Testis (tissue), 3 donors: ENCODE measurements around the gene HOXC11. TPM values are rescaled to one million over a fixed set of nuclear protein-coding genes. Genes with fewer than 3 reads are reported as not detected.

Source experiments
- DNase-seq: peaks from one replicate; pipeline ENCODE4 v3.0.0-alpha.2; 2019
- H3K27ac ChIP-seq, 2 donors: fragments of 200-600 bp; sonication (generic); one replicate each; pipeline ENCODE4 v1.5.1; 2019
- H3K27me3 ChIP-seq: fragments of 200-600 bp; sonication (generic); one replicate; pipeline ENCODE4 v1.5.1; 2019
- H3K36me3 ChIP-seq: fragments of 200-600 bp; sonication (generic); one replicate; pipeline ENCODE4 v1.5.1; 2017; ENCODE audit warnings: low read depth; ENCODE audit errors: missing control alignments
- H3K4me1 ChIP-seq: fragments of 200-600 bp; sonication (generic); one replicate; pipeline ENCODE4 v1.5.1; 2019
- H3K4me3 ChIP-seq, 2 donors: fragments of 200-600 bp; sonication (generic); one replicate each; pipeline ENCODE4 v1.5.1; 2017 to 2019
- H3K9me3 ChIP-seq: fragments of 200-600 bp; sonication (generic); one replicate; pipeline ENCODE4 v1.5.1; 2017
- CTCF ChIP-seq, 3 experiments: fragments of 450-650 bp in 2 of 3; fragments of 200-600 bp in 1 of 3; sonication (generic) in 1 of 3; IDR thresholded peaks; one replicate each; pipeline ENCODE4 v1.5.1; 2016 to 2019; ENCODE audit warnings: antibody characterized with exemption in 3 of 3, mild to moderate bottlenecking in 2 of 3, moderate library complexity in 1 of 3
- POLR2A ChIP-seq: fragments of 450-650 bp; IDR thresholded peaks from one replicate; pipeline ENCODE4 v1.6.1; 2017; ENCODE audit warnings: antibody characterized with exemption, mild to moderate bottlenecking, moderate library complexity
- WGBS, 2 donors: methylation state at CpG; one replicate each; pipeline ENCODE4 v1.1.5; 2018; 5-methylcytosine and 5-hydroxymethylcytosine counted together
- intact Hi-C: fragments of 100-400 bp; cut with DNase I; formaldehyde crosslinking; loops from one replicate; pipeline ENCODE4 v1.15.1; 2023; ENCODE audit warnings: low total_unique reads
- polyA plus RNA-seq: library from polyadenylated mRNA; stranded (reverse); fragments of 350-450 nt; fragmentation: Illumina TruSeq; extraction: RNeasy Lipid Tissue Mini Kit (QIAGEN cat#74804); gene quantifications from one replicate; pipeline ENCODE4 v1.2.3, GENCODE V29; 2014; ENCODE audit warnings: low read depth, low replicate concordance; ENCODE audit not compliant: insufficient read depth
- total RNA-seq, 2 donors: library from RNA; depleted of rRNA; stranded (reverse); fragments of >200 nt; gene quantifications; one replicate each; pipeline ENCODE4 v1.2.3, GENCODE V29; 2016

Gene HOXC11
- total and polyA plus RNA-seq, 3 donors from 2014 or later: 0.18 to 1.1 (median 0.25) TPM

- Histone ChIP-seq H3K9me3 (no peaks in the 10 kb centered on the region), H3K27me3 (peaks cover 4% of the 10 kb centered on the region), H3K4me1 (peaks cover 9% of the 10 kb centered on the region), H3K27ac (no peak overlapping the region), H3K36me3 (no peaks in the 10 kb centered on the region), H3K4me3 (no peak overlapping the region)
- no peak for DNase-seq
- intact Hi-C loops: loop anchor here (10.0 kb wide), 1 partner anchor 205 kb away; no protein-coding TSS in a partner anchor
- WGBS, 2 donors: 68 to 74% methylated on average over 6 to 7 of the region's 7 CpGs
- TF ChIP-seq CTCF (IDR thresholded peaks at IDR 0.05): no peak
- TF ChIP-seq POLR2A: no peak
Observed at GRCh38 chr12:53980104-53980801, 7.3 kb downstream of the HOXC11 start.

- H3K27me3 ChIP-seq: peaks cover 4% of the 10 kb centered on the region
- H3K27ac ChIP-seq: no peak overlapping the region
- no peaks in the 10 kb centered on the region for H3K36me3 ChIP-seq
- TF ChIP-seq POLR2A (no peak), CTCF (IDR thresholded peaks at IDR 0.05) (no peak)
- WGBS, 2 donors: 73 to 78% methylated on average over 15 of the region's 15 CpGs
- DNase-seq: no peak
- H3K4me1 ChIP-seq: peaks cover 14% of the 10 kb centered on the region
- intact Hi-C loops: loop anchor here (10.0 kb wide), 1 partner anchor 206 kb away; no protein-coding TSS in a partner anchor
- no peaks in the 10 kb centered on the region for H3K9me3 ChIP-seq
- no peak overlapping the region for H3K4me3 ChIP-seq
Observed at GRCh38 chr12:53980802-53981496, 8.0 kb downstream of the HOXC11 start.

- H3K27ac ChIP-seq: no peak overlapping the region
- no peaks in the 10 kb centered on the region for H3K27me3 ChIP-seq
- intact Hi-C loops: loop anchor here (10.0 kb wide), 1 partner anchor 207 kb away; no protein-coding TSS in a partner anchor
- no peak overlapping the region for H3K4me3 ChIP-seq
- no peak for TF ChIP-seq POLR2A
- TF ChIP-seq CTCF (IDR thresholded peaks at IDR 0.05): no peak
- DNase-seq: no peak
- peaks cover 19% of the 10 kb centered on the region for H3K4me1 ChIP-seq
- WGBS, 2 donors: 36 to 45% methylated on average over 30 of the region's 30 CpGs
- H3K9me3 ChIP-seq: no peaks in the 10 kb centered on the region
- H3K36me3 ChIP-seq: no peaks in the 10 kb centered on the region
Observed at GRCh38 chr12:53981634-53982565, 9.0 kb downstream of the HOXC11 start.

- Histone ChIP-seq H3K36me3 (no peaks in the 10 kb centered on the region), H3K4me1 (peaks cover 19% of the 10 kb centered on the region), H3K9me3 (no peaks in the 10 kb centered on the region), H3K4me3 (no peak overlapping the region), H3K27ac (no peak overlapping the region), H3K27me3 (no peaks in the 10 kb centered on the region)
- intact Hi-C loops: loop anchor here (10.0 kb wide), 1 partner anchor 208 kb away; no protein-coding TSS in a partner anchor
- TF ChIP-seq POLR2A: no peak
- TF ChIP-seq CTCF (IDR thresholded peaks at IDR 0.05): no peak
- 24 to 36% methylated on average over 26 of the region's 26 CpGs for WGBS, 2 donors
- no peak for DNase-seq
Observed at GRCh38 chr12:53982648-53983567, 10.0 kb downstream of the HOXC11 start.
